A549 (cell line): ENCODE results near the gene ACOT4. TPM values are rescaled to one million over a fixed set of nuclear protein-coding genes. Genes with fewer than 3 reads are reported as not detected.
"Not testable (repeated sequence)": the region's sequence is repeated elsewhere in the genome, so short reads cannot be mapped to it uniquely, and the experiment has no call there.

ENCODE experiments used
- ATAC-seq, 2 experiments: fragments of 200-7000 bp in 1 of 2; fragments of >200 bp in 1 of 2; cut with Nextera tagmentation in 1 of 2; cut with Tn5 transposase in 1 of 2; 3 replicates each; pipeline versions ENCODE4 v1.8.0 to v1.9.1; 2018 to 2020; ENCODE audit warnings: mild to moderate bottlenecking in 1 of 2, moderate library complexity in 1 of 2
- CTCF ChIA-PET: fragments of 300-600 bp; sonication (Branson Sonifier 250); formaldehyde crosslinking; extraction: SDS; loops from one replicate; lab custom pipeline; 2021; ENCODE audit warnings: antibody characterized with exemption, inconsistent platforms; lab: Yijun Ruan, JAX
- POLR2A ChIA-PET: fragments of 350-600 bp; formaldehyde crosslinking; extraction: SDS; loops from one replicate; lab custom pipeline; 2021; ENCODE audit warnings: antibody characterized with exemption, inconsistent platforms; lab: Yijun Ruan, JAX
- DNase-seq, 2 experiments: peaks; one replicate each; pipeline versions ENCODE4 v3.0.0 to v3.0.0-alpha.2; 2011 to 2016; ENCODE audit warnings: low read depth in 1 of 2, low spot score in 1 of 2
- FAIRE-seq: peaks from 2 replicates; lab custom pipeline; 2011; peaks lifted over from hg19 to GRCh38; lab: Jason Lieb, UNC
- H3K27ac ChIP-seq, 2 experiments: fragments of >200 bp; sonication (Bioruptor Twin); formaldehyde crosslinking; 3 replicates each; pipeline ENCODE4 v1.5.1; 2016 to 2017
- H3K4me1 ChIP-seq: fragments of >200 bp; sonication (Bioruptor Twin); formaldehyde crosslinking; 3 replicates; pipeline ENCODE4 v1.6.1; 2016
- H3K4me2 ChIP-seq: fragments of >200 bp; sonication (Bioruptor Twin); formaldehyde crosslinking; 3 replicates; pipeline ENCODE4 v1.6.1; 2016
- H3K4me3 ChIP-seq: fragments of >200 bp; sonication (Bioruptor Twin); formaldehyde crosslinking; 3 replicates; pipeline ENCODE4 v1.5.1; 2016
- H3K9me3 ChIP-seq: fragments of >200 bp; sonication (Bioruptor Twin); formaldehyde crosslinking; 3 replicates; pipeline ENCODE4 v1.6.1; 2016
- ATOH8 ChIP-seq: fragments of 250-450 bp; sonication (Bioruptor Pico); IDR thresholded peaks from 2 replicates; pipeline ENCODE4 v1.5.0; 2020; ENCODE audit warnings: low read depth, mild to moderate bottlenecking, moderate library complexity
- BHLHE40 ChIP-seq: IDR thresholded peaks from 2 replicates; pipeline ENCODE4 v1.6.1; 2012; ENCODE audit warnings: low read depth, low read length, inconsistent platforms
- CEBPB ChIP-seq, 2 experiments: fragments of >200 bp in 1 of 2; sonication (Bioruptor Twin) in 1 of 2; formaldehyde crosslinking in 1 of 2; IDR thresholded peaks; 2 replicates each; pipeline ENCODE4 v1.6.1; 2012 to 2016
- CHD4 ChIP-seq: fragments of 200-600 bp; sonication (generic); IDR thresholded peaks from 2 replicates; pipeline ENCODE4 v1.6.1; 2016; ENCODE audit warnings: antibody characterized with exemption, mild to moderate bottlenecking, borderline replicate concordance
- E2F6 ChIP-seq: IDR thresholded peaks from 2 replicates; pipeline ENCODE4 v1.6.1; 2012; ENCODE audit warnings: low read depth, borderline replicate concordance
- FOSL2 ChIP-seq, 2 experiments: fragments of 450-650 bp in 1 of 2; fragments of >200 bp in 1 of 2; sonication (Bioruptor Twin) in 1 of 2; formaldehyde crosslinking; IDR thresholded peaks; 2 replicates each; pipeline versions ENCODE4 v1.5.0 to v1.6.1; 2016 to 2020; ENCODE audit warnings: mild to moderate bottlenecking in 1 of 2, moderate library complexity in 1 of 2
- FOXS1 ChIP-seq: fragments of 250-450 bp; sonication (Bioruptor Pico); IDR thresholded peaks from 2 replicates; pipeline ENCODE4 v1.5.0; 2020; ENCODE audit warnings: mild to moderate bottlenecking, moderate library complexity
- HOXB13 ChIP-seq: fragments of 250-450 bp; sonication (Bioruptor Pico); IDR thresholded peaks from 2 replicates; pipeline ENCODE4 v1.5.0; 2020; ENCODE audit warnings: low read depth, mild to moderate bottlenecking, moderate library complexity
- JUN ChIP-seq, 2 experiments: fragments of >200 bp; sonication (Bioruptor Twin); formaldehyde crosslinking; IDR thresholded peaks; 2 replicates in 1 of 2; 3 replicates in 1 of 2; pipeline ENCODE4 v1.6.1; 2016 to 2017
- KDM5A ChIP-seq: fragments of 200-600 bp; sonication (generic); IDR thresholded peaks from 2 replicates; pipeline ENCODE4 v1.6.1; 2016; ENCODE audit warnings: antibody characterized with exemption, mild to moderate bottlenecking
- MAFK ChIP-seq: fragments of 450-650 bp; IDR thresholded peaks from 2 replicates; pipeline ENCODE4 v1.6.1; 2014; ENCODE audit not compliant: partially characterized antibody
- MAX ChIP-seq: IDR thresholded peaks from 2 replicates; pipeline ENCODE4 v1.6.1; 2012
- MAZ ChIP-seq: fragments of 150-350 bp; IDR thresholded peaks from 2 replicates; pipeline ENCODE4 v1.6.1; 2014; ENCODE audit warnings: antibody characterized with exemption, low read depth, low read length, borderline replicate concordance
- MYC ChIP-seq: IDR thresholded peaks from 2 replicates; pipeline ENCODE4 v1.6.1; 2012; ENCODE audit warnings: mild to moderate bottlenecking, inconsistent platforms, low read length, improper control_type of control experiment, borderline replicate concordance
- NPAS2 ChIP-seq: fragments of 250-450 bp; sonication (Bioruptor Pico); IDR thresholded peaks from 2 replicates; pipeline ENCODE4 v1.8.0; 2022; ENCODE audit warnings: mild to moderate bottlenecking, moderate library complexity, borderline replicate concordance
- PHF8 ChIP-seq: fragments of 200-600 bp; sonication (generic); IDR thresholded peaks from 2 replicates; pipeline ENCODE4 v1.6.1; 2016; ENCODE audit warnings: low read depth, mild to moderate bottlenecking, antibody characterized with exemption, moderate library complexity, borderline replicate concordance
- POLR2A ChIP-seq: IDR thresholded peaks from 2 replicates; pipeline ENCODE4 v1.6.1; 2012; ENCODE audit warnings: mild to moderate bottlenecking, low read length
- WGBS: methylation state at CpG from one replicate; pipeline ENCODE4 v1.1.6; 2017; ENCODE audit errors: missing lambda C conversion rate; 5-methylcytosine and 5-hydroxymethylcytosine counted together
- polyA plus RNA-seq, 4 experiments: library from polyadenylated mRNA; depleted of rRNA in 3 of 4; stranded (reverse); fragments of >200 nt; fragmentation: RNase III in 1 of 4; extraction: RNeasy Plus Mini Kit Qiagen cat#74134 plus additional on column Dnase treatment in 1 of 4; gene quantifications; 2 replicates in 3 of 4; 3 replicates in 1 of 4; pipeline ENCODE4 v1.2.3, GENCODE V29; 2011 to 2017

The ACOT4 gene
- polyA plus RNA-seq, 2 of the 4 experiments (the other 2 are of a cell fraction): 1.6 to 2.7 TPM

GRCh38 chr14:73567358-73567757, 24.3 kb upstream of the ACOT4 start:
- POLR2A ChIA-PET: no interaction called here
- WGBS: 97% methylated on average over 7 of the region's 7 CpGs
- peaks cover 21% of the 10 kb centered on the region for H3K4me1 ChIP-seq
- FAIRE-seq (no peak), DNase-seq (no peak)
- 0 out of 3 replicates have a peak, but pooled peaks cover 2% of the 10 kb centered on the region for H3K9me3 ChIP-seq
- H3K4me2 ChIP-seq: peak overlapping the region; percentile 90
- no peak overlapping the region for H3K4me3 ChIP-seq
- TF ChIP-seq FOXS1 (CRISPR knock-in tag) (no peak), MAFK (peak; percentile 68), NPAS2 (CRISPR knock-in tag) (no peak)
- TF ChIP-seq, all 56 proteins: peak for 1
- CTCF ChIA-PET: interaction anchor here (0.8 to 3.1 kb wide), 6 partner anchors 10 to 66 kb away, joined by 3 to 14 read pairs (median 4); partner anchors contain the start of gene ACOT1
- no peak for ATAC-seq
- peak overlapping the region in 1 of 2 experiments; percentile 98; a peak in 1 of 6 replicates for H3K27ac ChIP-seq

- peak in 1 of 2 experiments; percentile 4; a peak in 3 of 6 replicates for ATAC-seq
- 83% methylated on average over 16 of the region's 16 CpGs for WGBS
- no peak for FAIRE-seq
- CTCF ChIA-PET: interaction anchor here (0.6 to 3.1 kb wide), 11 partner anchors 10 to 386 kb away, joined by 3 to 22 read pairs (median 4); partner anchors contain the start of gene ACOT1
- peak overlapping the region; percentile 55 for H3K4me3 ChIP-seq
- no peaks in the 10 kb centered on the region for H3K9me3 ChIP-seq
- DNase-seq: no peak
- H3K4me2 ChIP-seq: peak overlapping the region; percentile 90
- POLR2A ChIA-PET: interaction anchor here (0.6 to 2.9 kb wide), 16 partner anchors 13 to 513 kb away, joined by 3 to 22 read pairs (median 5); partner anchors contain the start of genes ACOT1, ACOT4, ACOT6 and DNAL1
- TF ChIP-seq POLR2A (no peak), MAFK (no peak), HOXB13 (CRISPR knock-in tag) (no peak), MAZ (no peak), CHD4 (no peak), CEBPB (IDR thresholded peaks at IDR 0.05) (no peak)
- H3K4me1 ChIP-seq: peaks cover 21% of the 10 kb centered on the region
- H3K27ac ChIP-seq: peak overlapping the region; percentile 94 to 98
Observed at GRCh38 chr14:73567951-73568885, 23.5 kb upstream of the ACOT4 start.

GRCh38 chr14:73568886-73569184, 22.8 kb upstream of the ACOT4 start:
- H3K4me2 ChIP-seq: peak overlapping the region; percentile 90
- H3K4me1 ChIP-seq: peaks cover 21% of the 10 kb centered on the region
- H3K4me3 ChIP-seq: peak overlapping the region; percentile 55
- not testable (repeated sequence) for H3K9me3 ChIP-seq, FAIRE-seq, ATAC-seq, DNase-seq
- ChIA-PET CTCF (interaction anchor here (0.6 to 3.1 kb wide), 9 partner anchors 10 to 386 kb away, joined by 3 to 22 read pairs (median 4); partner anchors contain the start of gene ACOT1), POLR2A (interaction anchor here (0.6 to 2.9 kb wide), 16 partner anchors 12 to 513 kb away, joined by 3 to 22 read pairs (median 5); partner anchors contain the start of genes ACOT1, ACOT4, ACOT6 and DNAL1)
- H3K27ac ChIP-seq: peak overlapping the region; percentile 94 to 98
- 6% methylated on average over 4 of the region's 4 CpGs for whole genome bisulfite sequencing

- peak; percentile 88 to 90 for ATAC-seq
- POLR2A ChIA-PET: interaction anchor here (0.6 to 2.9 kb wide), 18 partner anchors 12 to 514 kb away, joined by 3 to 22 read pairs (median 5); partner anchors contain the start of genes ACOT1, ACOT4, ACOT6 and DNAL1
- H3K9me3 ChIP-seq; FAIRE-seq; TF ChIP-seq FOSL2 (IDR thresholded peaks at IDR 0.05): not testable (repeated sequence)
- peak within 1 kb of the TSS; percentile 90 for H3K4me2 ChIP-seq
- H3K4me3 ChIP-seq: peak within 1 kb of the TSS; percentile 55
- H3K4me1 ChIP-seq: peaks cover 21% of the 10 kb centered on the region
- peak; percentile 93 to 94 for DNase-seq
- CTCF ChIA-PET: interaction anchor here (0.6 to 3.1 kb wide), 16 partner anchors 10 to 387 kb away, joined by 3 to 22 read pairs (median 4); partner anchors contain the start of gene ACOT1
- peak; percentile 91 for TF ChIP-seq E2F6
- TF ChIP-seq ATOH8 (CRISPR knock-in tag): 0 out of 2 replicates have a peak, but pooled peaks have one; percentile 16
- peak; percentile 90 for TF ChIP-seq PHF8
- peak; percentile 86 for TF ChIP-seq MAX
- TF ChIP-seq FOSL2 (CRISPR knock-in tag; IDR thresholded peaks at IDR 0.05): peak; percentile 83
- peak; percentile 46; the same call in 1 of the 2 replicates for TF ChIP-seq BHLHE40
- TF ChIP-seq KDM5A: peak; percentile 57
- TF ChIP-seq JUN (IDR thresholded peaks at IDR 0.05): peak; percentile 63 to 72; a peak in 3 of 5 replicates
- TF ChIP-seq POLR2A: peak; percentile 29
- TF ChIP-seq MYC: 0 out of 2 replicates have a peak, but pooled peaks have one; percentile 64
- WGBS: 1% methylated on average over 11 of the region's 83 CpGs
- peak within 1 kb of the TSS; percentile 94 to 98 for H3K27ac ChIP-seq
Observed at GRCh38 chr14:73569185-73569958, 22.3 kb upstream of the ACOT4 start, which contains the start of gene ACOT2. TSS of gene ACOT2 (plus strand) at chr14:73569213. CDS start at chr14:73569241, 28 bp downstream.
